Measurements from ENCODE around the gene OPCML.

OPCML gene

GRCh38 chr11:132535830-132536229 is 996.5 kb downstream of the OPCML start:
- Histone ChIP-seq H3K9ac (ENCODE audit: low read depth, low read length, poor library complexity, severe bottlenecking) (no peak overlapping the region), H3K9me3 (ENCODE audit: insufficient read depth, low read depth, low read length) (no peaks in the 10 kb centered on the region), H3K4me2 (ENCODE audit: low read depth, low read length, poor library complexity, severe bottlenecking) (no peak overlapping the region), H3K9me2 (replicated peaks; ENCODE audit: low read depth, low read length) (no peaks in the 10 kb centered on the region), H2AFZ (ENCODE audit: low read length) (no peak overlapping the region), H3K36me3 (ENCODE audit: insufficient read depth, low read length) (no peaks in the 10 kb centered on the region), H3K4me1 (ENCODE audit: insufficient read depth, low read length, poor library complexity, severe bottlenecking) (no peaks in the 10 kb centered on the region), H4K20me1 (ENCODE audit: insufficient read depth, low read length, poor library complexity, severe bottlenecking) (no peaks in the 10 kb centered on the region), H3K79me2 (ENCODE audit: insufficient read depth, low read length) (no peaks in the 10 kb centered on the region), H3K4me3 (ENCODE audit: low read length, poor library complexity, severe bottlenecking) (no peak overlapping the region), H3K27me3 (ENCODE audit: insufficient read depth, low read length, poor library complexity, severe bottlenecking) (no peaks in the 10 kb centered on the region), H3F3A (ENCODE audit: low read depth) (no peaks in the 10 kb centered on the region)
- TF ChIP-seq CTCF (conservative IDR thresholded peaks at IDR 0.05; ENCODE audit: low read length) (no peak), EZH2phosphoT487 (IDR thresholded peaks at IDR 0.05; ENCODE audit: borderline replicate concordance) (no peak)

- no peaks in the 10 kb centered on the region for H3K36me3 ChIP-seq (ENCODE audit: insufficient read depth, low read length)
These were observed 1000.4 kb downstream of the OPCML start for GRCh38 chr11:132531921-132532320.

GRCh38 chr11:132528181-132528580 is 1004.1 kb downstream of the OPCML start:
- TF ChIP-seq EZH2phosphoT487 (IDR thresholded peaks at IDR 0.05; ENCODE audit: borderline replicate concordance) (no peak), CTCF (conservative IDR thresholded peaks at IDR 0.05; ENCODE audit: low read length) (no peak)
- H3F3A ChIP-seq (ENCODE audit: low read depth) = no peaks in the 10 kb centered on the region
- H3K9me2 ChIP-seq (replicated peaks; ENCODE audit: low read depth, low read length) = 0 out of 2 replicates have a peak, but pooled peaks cover 8% of the 10 kb centered on the region
- no peaks in the 10 kb centered on the region for H3K27me3 ChIP-seq (ENCODE audit: insufficient read depth, low read length, poor library complexity, severe bottlenecking)
- no peaks in the 10 kb centered on the region for H3K79me2 ChIP-seq (ENCODE audit: insufficient read depth, low read length)
- H3K4me3 ChIP-seq (ENCODE audit: low read length, poor library complexity, severe bottlenecking) = no peak overlapping the region
- H4K20me1 ChIP-seq (ENCODE audit: insufficient read depth, low read length, poor library complexity, severe bottlenecking) = no peaks in the 10 kb centered on the region
- peaks cover 4% of the 10 kb centered on the region; the same call in 1 of the 2 replicates for H3K9me3 ChIP-seq (ENCODE audit: insufficient read depth, low read depth, low read length)
- H3K4me1 ChIP-seq (ENCODE audit: insufficient read depth, low read length, poor library complexity, severe bottlenecking) = no peaks in the 10 kb centered on the region
- no peaks in the 10 kb centered on the region for H3K36me3 ChIP-seq (ENCODE audit: insufficient read depth, low read length)
- H3K9ac ChIP-seq (ENCODE audit: low read depth, low read length, poor library complexity, severe bottlenecking) = no peak overlapping the region
- H3K4me2 ChIP-seq (ENCODE audit: low read depth, low read length, poor library complexity, severe bottlenecking) = no peak overlapping the region
- no peak overlapping the region for H2AFZ ChIP-seq (ENCODE audit: low read length)

More at GRCh38 chr11:132531921-132532320, 1000.4 kb downstream of the OPCML start:
- Histone ChIP-seq H3K9me2 (replicated peaks; ENCODE audit: low read depth, low read length) (0 out of 2 replicates have a peak, but pooled peaks cover 8% of the 10 kb centered on the region), H3F3A (ENCODE audit: low read depth) (no peaks in the 10 kb centered on the region), H3K79me2 (ENCODE audit: insufficient read depth, low read length) (no peaks in the 10 kb centered on the region), H3K4me2 (ENCODE audit: low read depth, low read length, poor library complexity, severe bottlenecking) (no peak overlapping the region), H3K9me3 (ENCODE audit: insufficient read depth, low read depth, low read length) (peaks cover 4% of the 10 kb centered on the region; the same call in 1 of the 2 replicates), H2AFZ (ENCODE audit: low read length) (no peak overlapping the region), H3K9ac (ENCODE audit: low read depth, low read length, poor library complexity, severe bottlenecking) (no peak overlapping the region), H3K4me1 (ENCODE audit: insufficient read depth, low read length, poor library complexity, severe bottlenecking) (no peaks in the 10 kb centered on the region), H3K4me3 (ENCODE audit: low read length, poor library complexity, severe bottlenecking) (no peak overlapping the region), H4K20me1 (ENCODE audit: insufficient read depth, low read length, poor library complexity, severe bottlenecking) (no peaks in the 10 kb centered on the region), H3K27me3 (ENCODE audit: insufficient read depth, low read length, poor library complexity, severe bottlenecking) (no peaks in the 10 kb centered on the region)
- TF ChIP-seq CTCF (conservative IDR thresholded peaks at IDR 0.05; ENCODE audit: low read length) (no peak), EZH2phosphoT487 (IDR thresholded peaks at IDR 0.05; ENCODE audit: borderline replicate concordance) (no peak)
